KMS-11 (cell line): ENCODE data around the gene GP5.

Experiments used
- H2AFZ ChIP-seq: fragments of 200-600 bp; sonication (generic); 2 replicates; pipeline ENCODE4 v1.6.1; 2016; ENCODE audit warnings: antibody characterized with exemption, mixed run types, low read depth
- H3K27ac ChIP-seq: fragments of 200-600 bp; sonication (generic); 2 replicates; pipeline ENCODE4 v1.6.1; 2016; ENCODE audit warnings: mild to moderate bottlenecking, mixed run types
- H3K27me3 ChIP-seq: fragments of 200-600 bp; sonication (generic); 2 replicates; pipeline ENCODE4 v1.6.1; 2017; ENCODE audit warnings: mild to moderate bottlenecking, low read depth, mixed run types, moderate library complexity; ENCODE audit not compliant: insufficient read depth
- H3K36me3 ChIP-seq: fragments of 200-600 bp; sonication (generic); 2 replicates; pipeline ENCODE4 v1.6.1; 2017; ENCODE audit warnings: mild to moderate bottlenecking, mixed run types; ENCODE audit not compliant: insufficient read depth
- H3K4me1 ChIP-seq: fragments of 200-600 bp; sonication (generic); 2 replicates; pipeline ENCODE4 v1.6.1; 2016; ENCODE audit warnings: mild to moderate bottlenecking, low read depth, mixed run types; ENCODE audit not compliant: poor library complexity, severe bottlenecking
- H3K4me2 ChIP-seq: fragments of 200-600 bp; sonication (generic); 2 replicates; pipeline ENCODE4 v1.7.0; 2016; ENCODE audit warnings: mild to moderate bottlenecking, mixed run types
- H3K4me3 ChIP-seq: fragments of 200-600 bp; sonication (generic); IDR thresholded peaks from 2 replicates; pipeline ENCODE4 v1.6.1; 2017; ENCODE audit warnings: low read depth, low read length, mixed read lengths; ENCODE audit not compliant: insufficient read depth
- H3K79me2 ChIP-seq: fragments of 200-600 bp; sonication (generic); 2 replicates; pipeline ENCODE4 v1.6.1; 2016; ENCODE audit warnings: low read depth, mixed run types; ENCODE audit not compliant: insufficient read depth
- H3K9ac ChIP-seq: fragments of 200-600 bp; sonication (generic); 2 replicates; pipeline ENCODE4 v1.6.1; 2016; ENCODE audit warnings: mild to moderate bottlenecking, mixed run types
- H4K20me1 ChIP-seq: fragments of 200-600 bp; sonication (generic); 2 replicates; pipeline ENCODE4 v1.6.1; 2016; ENCODE audit warnings: mild to moderate bottlenecking, mixed run types; ENCODE audit not compliant: insufficient read depth
- TF ChIP-seq, protein P1 (sequence below): fragments of 200-600 bp; sonication (generic); conservative IDR thresholded peaks from 2 replicates; pipeline ENCODE4 v1.6.1; 2017; ENCODE audit warnings: low read depth, mild to moderate bottlenecking, antibody characterized with exemption, low read length, moderate library complexity, mixed read lengths

GP5 gene

DNA sequence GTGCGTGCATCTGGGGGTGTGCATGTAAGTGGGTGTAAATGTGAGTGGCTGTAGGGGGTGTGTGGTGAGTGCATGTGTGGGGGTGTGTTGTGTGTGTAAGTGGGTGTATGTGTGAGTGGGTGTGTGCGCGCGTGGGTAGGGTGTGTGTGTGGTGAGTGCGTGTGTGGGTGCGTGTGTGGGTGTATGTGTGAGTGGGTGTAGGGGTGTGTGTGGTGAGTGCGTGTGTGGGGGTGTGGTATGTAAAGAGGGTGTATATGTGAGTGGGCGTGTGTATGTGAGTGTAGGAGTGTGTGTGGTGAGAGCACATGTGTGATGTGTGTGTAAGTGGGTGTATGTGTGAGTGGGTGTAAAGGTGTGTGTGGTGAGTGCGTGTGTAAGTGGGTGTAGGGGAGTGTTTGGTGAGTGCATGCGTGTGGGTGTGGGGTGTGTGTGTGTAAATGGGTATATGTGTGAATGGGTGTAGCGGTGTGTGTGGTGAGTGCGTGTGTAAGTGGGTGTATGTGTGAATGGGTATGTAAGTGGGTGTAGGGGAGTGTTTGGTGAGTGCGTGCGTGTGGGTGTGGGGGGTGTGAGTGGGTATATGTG is 47.0 kb downstream of the GP5 start:
- Histone ChIP-seq H3K79me2 (no peaks in the 10 kb centered on the region), H3K9ac (no peak overlapping the region), H3K27me3 (no peaks in the 10 kb centered on the region), H3K4me2 (no peak overlapping the region), H3K36me3 (no peaks in the 10 kb centered on the region), H3K4me3 (no peak overlapping the region), H4K20me1 (no peaks in the 10 kb centered on the region), H2AFZ (no peak overlapping the region), H3K27ac (no peak overlapping the region), H3K4me1 (peaks cover 19% of the 10 kb centered on the region)
- TF ChIP-seq, protein P1, sequence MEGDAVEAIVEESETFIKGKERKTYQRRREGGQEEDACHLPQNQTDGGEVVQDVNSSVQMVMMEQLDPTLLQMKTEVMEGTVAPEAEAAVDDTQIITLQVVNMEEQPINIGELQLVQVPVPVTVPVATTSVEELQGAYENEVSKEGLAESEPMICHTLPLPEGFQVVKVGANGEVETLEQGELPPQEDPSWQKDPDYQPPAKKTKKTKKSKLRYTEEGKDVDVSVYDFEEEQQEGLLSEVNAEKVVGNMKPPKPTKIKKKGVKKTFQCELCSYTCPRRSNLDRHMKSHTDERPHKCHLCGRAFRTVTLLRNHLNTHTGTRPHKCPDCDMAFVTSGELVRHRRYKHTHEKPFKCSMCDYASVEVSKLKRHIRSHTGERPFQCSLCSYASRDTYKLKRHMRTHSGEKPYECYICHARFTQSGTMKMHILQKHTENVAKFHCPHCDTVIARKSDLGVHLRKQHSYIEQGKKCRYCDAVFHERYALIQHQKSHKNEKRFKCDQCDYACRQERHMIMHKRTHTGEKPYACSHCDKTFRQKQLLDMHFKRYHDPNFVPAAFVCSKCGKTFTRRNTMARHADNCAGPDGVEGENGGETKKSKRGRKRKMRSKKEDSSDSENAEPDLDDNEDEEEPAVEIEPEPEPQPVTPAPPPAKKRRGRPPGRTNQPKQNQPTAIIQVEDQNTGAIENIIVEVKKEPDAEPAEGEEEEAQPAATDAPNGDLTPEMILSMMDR: no peak

- Histone ChIP-seq H2AFZ (peak within 1 kb of the TSS; percentile 77), H3K27me3 (no peaks in the 10 kb centered on the region), H3K9ac (no peak within 1 kb of the TSS; the same call in 1 of the 2 replicates)
Measured at GRCh38 chr3:194351080-194351672, 47.9 kb downstream of the GP5 start, which contains the start of gene CPN2. Gene CPN2 (minus strand): TSS chr3:194351328. CDS start chr3:194342702, 8,626 bp downstream.

GRCh38 chr3:194350726-194351071 is 48.4 kb downstream of the GP5 start:
- no peaks in the 10 kb centered on the region for H4K20me1 ChIP-seq
- H3K4me1 ChIP-seq: peaks cover 19% of the 10 kb centered on the region
- no peak overlapping the region for H3K9ac ChIP-seq
- H3K27ac ChIP-seq: peak overlapping the region; percentile 55
- H2AFZ ChIP-seq: peak overlapping the region; percentile 77; the same call in 1 of the 2 replicates
- H3K4me3 ChIP-seq: no peak overlapping the region
- TF ChIP-seq, protein P1: no peak; the same call in 1 of the 2 replicates
- H3K27me3 ChIP-seq: no peaks in the 10 kb centered on the region
- no peaks in the 10 kb centered on the region for H3K36me3 ChIP-seq
- no peaks in the 10 kb centered on the region for H3K79me2 ChIP-seq
- peak overlapping the region; percentile 63; the same call in 1 of the 2 replicates for H3K4me2 ChIP-seq

More at GRCh38 chr3:194351080-194351672, 47.9 kb downstream of the GP5 start, which contains the start of gene CPN2:
- peaks cover 19% of the 10 kb centered on the region for H3K4me1 ChIP-seq
- H3K36me3 ChIP-seq: no peaks in the 10 kb centered on the region
- H4K20me1 ChIP-seq: no peaks in the 10 kb centered on the region
- no peak within 1 kb of the TSS for H3K4me3 ChIP-seq
- H3K4me2 ChIP-seq: peak within 1 kb of the TSS; percentile 63
- TF ChIP-seq, protein P1: no peak
- no peaks in the 10 kb centered on the region for H3K79me2 ChIP-seq
- peak within 1 kb of the TSS; percentile 55 for H3K27ac ChIP-seq

DNA sequence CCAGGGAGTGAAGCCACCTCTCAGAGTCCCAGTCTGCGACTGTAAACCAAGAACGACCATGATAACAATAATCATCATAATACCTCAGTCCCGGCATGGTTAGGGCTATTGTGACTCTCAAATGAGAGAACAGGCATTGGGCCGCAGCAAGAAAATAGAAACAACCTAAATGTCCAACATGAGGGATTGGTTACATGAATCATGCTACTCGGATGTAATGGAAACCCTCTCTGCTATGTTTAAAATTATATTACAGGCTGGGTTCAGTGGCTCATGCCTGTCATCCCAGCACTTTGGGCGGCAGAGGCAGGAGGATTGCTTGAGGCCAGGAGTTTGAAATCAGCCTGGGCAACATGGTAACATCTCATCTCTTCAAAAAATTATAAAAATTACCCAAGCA is 50.7 kb downstream of the GP5 start:
- no peak overlapping the region for H3K27ac ChIP-seq
- no peaks in the 10 kb centered on the region for H3K79me2 ChIP-seq
- H3K36me3 ChIP-seq: no peaks in the 10 kb centered on the region
- no peak overlapping the region for H3K4me3 ChIP-seq
- H3K9ac ChIP-seq: no peak overlapping the region
- TF ChIP-seq, protein P1: no peak
- H3K27me3 ChIP-seq: no peaks in the 10 kb centered on the region
- H3K4me2 ChIP-seq: no peak overlapping the region
- no peaks in the 10 kb centered on the region for H4K20me1 ChIP-seq
- H3K4me1 ChIP-seq: peaks cover 19% of the 10 kb centered on the region
- no peak overlapping the region for H2AFZ ChIP-seq
